Measurements from ENCODE around the gene SOSTDC1. TPM values are rescaled to one million over a fixed set of nuclear protein-coding genes. Genes with fewer than 3 reads are reported as not detected.
"Not testable (repeated sequence)": the region's sequence is repeated elsewhere in the genome, so short reads cannot be mapped to it uniquely, and the experiment has no call there.

The SOSTDC1 gene, protein sequence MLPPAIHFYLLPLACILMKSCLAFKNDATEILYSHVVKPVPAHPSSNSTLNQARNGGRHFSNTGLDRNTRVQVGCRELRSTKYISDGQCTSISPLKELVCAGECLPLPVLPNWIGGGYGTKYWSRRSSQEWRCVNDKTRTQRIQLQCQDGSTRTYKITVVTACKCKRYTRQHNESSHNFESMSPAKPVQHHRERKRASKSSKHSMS
- total RNA-seq = 11.4 TPM in 1 of 2 replicates, not detected in the other

DNA sequence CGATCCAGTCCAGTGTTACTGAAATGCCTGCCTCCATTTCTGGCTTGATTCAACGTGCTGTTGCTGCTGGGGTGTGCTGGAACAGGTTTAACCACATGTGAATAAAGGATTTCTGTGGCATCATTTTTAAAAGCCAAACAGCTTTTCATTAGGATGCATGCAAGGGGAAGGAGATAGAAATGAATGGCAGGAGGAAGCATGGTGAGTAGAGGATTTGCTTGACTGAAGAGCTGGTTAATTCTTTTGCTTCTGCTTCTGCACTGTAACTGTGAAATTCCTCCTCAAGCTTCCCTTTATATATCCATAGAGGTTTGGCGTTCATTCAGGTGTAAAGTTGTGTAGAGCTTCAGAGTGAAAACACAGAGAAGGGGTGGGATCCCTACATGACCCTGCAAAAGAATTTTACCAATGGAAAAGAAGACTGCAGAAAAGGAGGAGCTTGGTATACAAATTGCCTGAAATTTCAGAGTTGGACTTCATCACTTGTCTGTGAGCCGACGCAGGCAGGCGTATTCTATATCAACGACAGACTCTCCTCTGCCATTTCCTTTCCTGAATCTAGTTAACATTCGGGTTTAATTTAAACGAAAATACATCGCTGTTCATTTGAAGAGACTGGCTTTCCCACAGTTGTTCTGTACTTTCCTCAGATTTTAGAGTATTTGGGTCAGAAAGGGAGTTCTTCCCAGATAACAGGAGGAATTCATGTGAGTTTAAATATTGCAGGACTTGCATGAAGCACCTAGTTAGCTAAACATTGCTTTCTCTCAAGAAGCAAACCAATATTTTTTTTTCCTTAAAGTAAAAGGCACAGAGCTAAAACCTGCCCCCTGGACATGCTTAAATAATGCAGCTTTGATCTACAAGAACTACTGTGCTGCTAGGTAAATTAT lies at the start of gene SOSTDC1:
Gene SOSTDC1, minus strand, starts transcription at position 270 of the 893 bp plus-strand sequence. Its CDS starts 70 bp downstream, at position 200.
- DNase-seq (ENCODE audit: low read depth) = peak; percentile 79

DNA sequence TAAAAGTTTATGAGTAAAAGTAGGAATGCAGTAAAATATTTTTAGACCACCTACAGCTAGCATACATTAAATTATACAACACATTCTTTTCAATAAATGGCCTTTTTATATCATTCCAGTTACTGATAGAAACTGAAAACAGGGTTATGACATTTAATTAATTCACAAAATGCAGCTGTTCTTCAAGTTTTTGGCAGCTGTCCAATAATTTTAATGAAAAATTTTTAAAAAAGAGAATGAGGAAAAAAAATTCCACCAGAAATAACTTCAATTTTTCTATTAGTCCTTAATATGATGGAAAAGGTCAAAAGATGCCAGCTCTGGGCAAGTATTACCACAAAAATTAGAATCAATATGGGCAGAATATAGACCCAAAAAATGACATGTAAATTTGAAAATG lies 49.2 kb upstream of the SOSTDC1 start:
- DNase-seq (ENCODE audit: low read depth) = no peak

DNA sequence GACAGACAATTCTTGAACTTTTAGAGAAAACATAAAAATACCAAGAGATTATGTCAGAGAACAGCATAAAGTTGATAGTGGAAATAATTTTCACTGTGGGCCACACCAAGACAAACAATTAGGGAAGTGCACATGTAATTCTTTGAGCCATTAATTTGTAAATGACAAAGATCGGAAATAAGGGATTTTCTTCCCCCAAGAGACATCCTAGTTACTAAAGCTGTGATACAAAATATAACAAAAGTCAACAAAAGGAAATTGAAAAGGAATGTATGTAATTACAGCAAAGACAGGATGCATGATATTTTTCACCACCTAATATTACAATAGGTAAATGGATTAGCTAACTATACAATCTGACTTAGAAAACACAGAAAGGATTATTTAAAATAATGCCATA lies 48.7 kb upstream of the SOSTDC1 start:
- DNase-seq (ENCODE audit: low read depth) = no peak

DNA sequence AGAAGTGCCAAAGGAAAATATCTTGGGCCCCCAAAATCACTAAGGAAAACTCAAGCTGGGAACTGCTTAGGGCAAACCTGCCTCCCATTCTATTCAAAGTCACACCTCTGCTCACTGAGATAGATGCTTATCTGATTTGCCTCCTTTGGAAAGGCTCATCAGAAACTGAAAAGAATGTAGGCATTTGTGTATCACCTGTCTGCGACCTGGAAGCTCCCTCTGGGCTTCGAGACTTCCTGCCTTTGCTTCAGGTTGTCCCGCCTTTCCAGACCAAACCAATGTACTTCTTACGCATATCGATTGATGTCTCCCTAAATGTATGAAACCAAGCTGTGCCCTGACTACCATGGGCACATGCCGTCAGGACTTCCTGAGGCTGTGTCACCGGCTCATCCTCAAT lies 46.6 kb upstream of the SOSTDC1 start:
- no peak for DNase-seq (ENCODE audit: low read depth)

DNA sequence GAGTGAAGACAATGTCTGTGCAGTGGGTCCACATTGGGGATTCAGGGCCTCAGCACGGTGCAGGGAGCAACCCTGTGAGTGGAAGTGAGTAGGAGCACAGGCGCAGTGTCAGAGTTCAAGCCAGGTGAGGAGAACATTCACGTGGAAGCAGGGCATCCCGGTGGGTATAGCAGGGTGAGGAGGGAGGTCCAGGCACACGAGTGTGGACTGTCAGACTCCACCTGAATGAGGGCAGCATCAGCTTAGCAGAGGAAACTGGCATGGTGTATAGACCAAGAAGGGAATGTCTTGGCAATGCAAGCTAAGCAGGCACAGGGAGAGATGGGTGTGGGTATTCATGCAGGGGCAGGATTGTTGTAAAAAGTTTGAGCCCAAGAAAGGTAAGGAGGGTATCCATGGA lies 45.8 kb upstream of the SOSTDC1 start:
- DNase-seq (ENCODE audit: low read depth) = no peak

DNA sequence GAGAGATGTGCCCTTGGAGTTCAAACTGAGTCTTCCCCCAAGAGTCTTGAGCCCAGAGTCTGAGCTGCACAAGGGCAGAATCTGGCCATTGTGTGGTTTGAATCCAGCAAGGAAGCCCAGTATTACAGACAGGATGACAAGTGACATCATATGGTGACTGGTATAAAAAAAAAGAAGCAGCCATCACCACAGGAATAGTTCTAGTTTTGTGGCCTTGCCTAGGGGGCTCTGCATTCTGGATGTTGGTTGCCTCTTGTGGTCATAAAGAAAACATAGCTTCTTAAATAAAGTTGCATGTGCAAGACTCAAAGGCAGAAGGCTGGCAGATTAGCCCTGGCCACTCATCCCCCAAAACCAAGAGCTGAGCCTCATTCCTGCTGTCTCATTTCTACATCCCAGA lies 44.3 kb upstream of the SOSTDC1 start:
- no peak for DNase-seq (ENCODE audit: low read depth)

DNA sequence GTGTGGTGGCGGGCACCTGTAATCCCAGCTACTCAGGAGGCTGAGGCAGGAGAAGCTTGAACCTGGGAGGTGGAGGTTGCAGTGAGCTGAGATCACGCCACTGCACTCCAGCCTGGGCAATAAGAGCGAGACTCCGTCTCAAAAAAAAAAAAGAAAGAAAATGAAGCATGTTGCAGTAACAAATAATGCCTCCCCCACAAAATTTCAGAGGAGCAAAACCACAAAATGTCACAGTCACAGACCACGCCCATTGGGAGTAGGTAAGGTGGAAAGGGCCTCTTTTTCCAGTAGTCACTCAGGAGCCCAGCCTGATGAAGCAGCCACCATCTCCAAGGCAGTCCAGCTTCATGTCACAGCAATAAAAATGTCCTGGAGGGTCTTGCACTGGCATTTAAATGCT lies 40.9 kb upstream of the SOSTDC1 start:
- DNase-seq (ENCODE audit: low read depth) = not testable (repeated sequence)

DNA sequence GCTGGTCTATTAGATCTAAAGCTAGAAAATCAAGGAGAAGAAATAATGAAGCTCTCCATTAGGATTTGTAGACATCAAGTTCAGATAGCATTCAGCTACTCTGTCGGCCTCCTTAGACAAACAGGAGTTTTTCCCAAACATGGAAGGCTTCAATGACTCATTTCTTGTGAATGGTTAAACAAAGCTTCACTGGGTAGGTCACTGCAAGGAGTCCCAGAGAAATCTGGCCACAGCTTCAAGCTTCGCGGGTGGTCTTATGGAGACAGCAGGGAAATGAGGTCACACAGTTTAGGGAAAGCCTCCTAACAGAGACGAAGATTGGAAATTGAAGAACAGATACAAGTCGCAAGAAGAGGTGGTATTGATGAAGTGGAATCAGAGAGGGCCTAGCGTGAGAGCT lies 38.5 kb upstream of the SOSTDC1 start:
- peak; percentile 44 for DNase-seq (ENCODE audit: low read depth)

DNA sequence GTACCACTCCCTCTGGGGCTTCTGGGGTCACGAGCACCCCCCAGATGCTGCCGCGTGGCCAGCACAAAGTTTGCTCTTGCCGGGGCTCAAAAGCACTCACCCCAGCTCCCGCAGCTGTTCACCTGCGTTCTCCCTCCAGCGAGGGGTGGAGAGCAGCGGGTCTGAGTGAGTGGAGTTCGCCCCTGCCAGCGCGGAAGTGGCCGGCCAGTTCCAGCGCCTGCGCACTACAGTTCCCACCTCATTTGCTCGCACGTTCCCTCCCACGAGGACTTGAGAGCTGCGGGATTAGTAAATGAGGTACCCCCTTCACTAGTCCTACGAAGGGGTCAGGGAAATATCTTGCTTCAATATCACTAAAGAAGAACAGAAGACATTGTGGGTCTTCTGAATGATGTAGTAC lies 36.8 kb upstream of the SOSTDC1 start:
- DNase-seq (ENCODE audit: low read depth) = no peak

DNA sequence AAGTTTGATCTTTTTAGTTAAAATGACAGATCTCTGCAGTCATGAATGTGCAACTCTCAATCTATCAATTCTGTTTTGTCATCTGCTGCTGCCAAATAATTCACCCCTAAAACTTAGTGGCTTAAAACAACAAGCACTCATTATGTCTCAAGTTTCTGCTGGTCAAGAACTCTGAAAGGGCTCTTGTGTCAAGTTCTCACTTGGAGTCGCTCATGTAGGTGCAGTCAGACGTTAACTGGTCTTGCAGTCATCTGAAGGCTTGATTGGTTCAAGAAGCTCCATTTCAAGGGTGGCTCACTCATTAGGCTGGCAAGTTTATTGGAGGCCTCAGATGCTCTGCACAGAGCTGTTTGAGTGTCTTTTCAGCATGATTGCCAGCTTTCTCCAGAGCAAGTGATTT lies 32.6 kb upstream of the SOSTDC1 start:
- DNase-seq (ENCODE audit: low read depth) = no peak

DNA sequence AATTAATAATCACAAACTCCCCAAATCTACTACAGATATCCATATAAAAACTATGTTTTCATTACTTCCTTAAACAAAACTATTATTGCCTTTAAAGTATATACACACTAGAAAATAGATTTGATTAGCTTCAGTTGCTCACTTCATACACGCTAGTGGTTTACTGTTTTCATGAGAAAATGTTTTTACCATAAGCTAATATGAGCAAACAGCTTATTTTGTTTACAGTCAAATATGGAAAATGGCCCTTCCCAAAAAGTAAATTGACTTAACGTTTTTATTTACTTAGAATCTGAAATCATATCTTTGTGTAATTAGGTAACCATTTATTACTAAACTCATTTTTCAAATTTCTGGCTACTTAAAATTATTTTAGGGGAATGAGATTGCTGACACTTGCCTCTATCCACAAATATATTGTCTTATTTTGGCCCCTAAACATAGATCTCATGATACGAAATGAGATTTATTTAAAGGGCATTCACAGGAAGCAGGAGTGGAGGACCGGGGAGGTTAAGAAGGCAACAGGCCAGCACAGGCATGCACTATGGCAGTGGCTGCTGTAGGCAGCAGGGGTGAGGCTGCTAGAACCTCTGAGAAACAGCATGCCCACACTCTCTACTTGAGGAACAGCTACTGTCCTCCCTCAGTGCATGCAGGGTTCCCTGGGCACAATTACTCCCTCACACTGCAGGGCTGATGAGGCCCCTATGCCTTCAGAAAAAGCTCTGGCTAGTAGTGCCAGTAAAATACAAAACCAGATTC lies 29.6 kb upstream of the SOSTDC1 start:
- no peak for DNase-seq (ENCODE audit: low read depth)

DNA sequence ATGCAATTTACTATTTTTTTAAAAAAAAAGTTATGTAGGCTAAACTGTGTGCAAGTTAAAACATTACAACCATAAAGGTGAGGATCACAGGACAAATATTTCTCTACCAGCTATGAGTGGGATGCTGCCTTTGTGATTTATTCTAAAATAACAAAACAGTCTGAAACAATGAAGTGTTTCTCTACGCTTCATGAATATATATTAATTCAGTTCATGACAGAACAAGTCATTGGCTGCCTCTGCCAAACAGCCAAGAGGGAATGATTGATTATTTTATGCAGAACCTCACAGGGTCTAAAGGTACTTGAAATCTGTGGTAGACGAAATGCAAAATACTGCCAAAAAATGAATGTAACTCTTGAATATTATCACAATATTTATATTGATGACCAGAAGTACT lies 29.0 kb upstream of the SOSTDC1 start:
- DNase-seq (ENCODE audit: low read depth) = no peak

DNA sequence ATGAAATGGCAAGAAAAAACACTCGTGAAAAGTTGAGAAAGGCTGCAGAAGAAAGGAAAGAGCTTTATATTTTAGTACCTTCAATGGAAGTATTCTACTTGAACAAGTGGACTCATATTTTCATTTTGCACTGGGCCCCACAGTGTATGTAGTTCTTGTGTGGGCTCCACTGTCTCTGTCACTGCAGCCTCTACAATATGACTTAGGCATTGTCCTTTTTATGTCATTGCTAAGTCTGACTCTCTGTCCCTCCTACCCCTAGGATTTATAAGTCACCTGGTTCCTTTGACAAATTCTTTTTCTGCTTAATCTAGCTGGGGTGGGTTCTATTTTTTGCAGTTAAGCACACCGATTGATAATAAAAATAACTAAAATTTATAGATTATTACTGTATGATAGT lies 27.7 kb upstream of the SOSTDC1 start:
- no peak for DNase-seq (ENCODE audit: low read depth)

DNA sequence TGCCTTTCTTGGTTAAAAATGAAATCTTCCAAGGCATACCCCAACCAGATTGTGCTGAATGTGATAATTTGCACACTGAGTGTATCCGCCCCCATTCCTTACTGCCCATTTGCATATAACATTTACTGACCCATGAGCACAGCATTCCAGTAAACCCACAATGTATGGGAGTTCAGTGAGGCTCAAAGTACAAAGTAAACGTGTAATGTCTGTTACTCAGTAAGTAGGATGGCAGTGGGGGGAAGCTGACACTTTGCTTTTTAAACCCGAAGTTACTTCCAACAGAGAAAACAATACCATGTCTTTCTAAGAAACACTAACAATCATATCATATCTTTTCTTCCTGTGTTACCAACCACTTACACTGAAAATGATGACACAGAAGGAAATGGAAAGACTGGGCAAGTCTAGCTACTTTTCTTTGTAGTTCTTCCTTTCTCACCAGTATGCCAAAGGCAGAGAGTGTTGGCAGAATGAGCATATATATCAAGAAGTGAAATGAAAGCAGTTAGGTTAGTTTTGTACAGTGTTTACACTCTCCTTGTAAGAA lies 27.1 kb upstream of the SOSTDC1 start:
- DNase-seq (ENCODE audit: low read depth) = peak; percentile 73

DNA sequence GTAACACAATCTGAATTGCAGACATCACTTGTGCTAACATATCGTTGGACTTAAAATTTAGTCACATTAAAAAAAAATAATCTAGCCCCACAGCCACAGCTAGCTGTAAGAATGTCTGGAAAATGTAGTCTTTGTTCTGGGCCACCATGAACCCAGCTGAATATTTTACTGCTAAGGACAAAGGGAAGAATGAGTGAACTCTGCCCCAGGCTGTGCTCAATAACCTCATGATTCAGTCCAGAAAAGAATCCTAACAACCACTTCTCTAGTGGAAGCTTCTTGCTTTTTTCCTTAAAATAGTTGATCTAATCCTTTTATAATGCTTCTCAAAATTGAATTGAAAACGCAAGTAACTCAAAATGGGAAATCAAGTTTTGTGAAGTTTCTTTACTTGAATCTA lies 25.6 kb upstream of the SOSTDC1 start:
- peak; percentile 64 for DNase-seq (ENCODE audit: low read depth)

DNA sequence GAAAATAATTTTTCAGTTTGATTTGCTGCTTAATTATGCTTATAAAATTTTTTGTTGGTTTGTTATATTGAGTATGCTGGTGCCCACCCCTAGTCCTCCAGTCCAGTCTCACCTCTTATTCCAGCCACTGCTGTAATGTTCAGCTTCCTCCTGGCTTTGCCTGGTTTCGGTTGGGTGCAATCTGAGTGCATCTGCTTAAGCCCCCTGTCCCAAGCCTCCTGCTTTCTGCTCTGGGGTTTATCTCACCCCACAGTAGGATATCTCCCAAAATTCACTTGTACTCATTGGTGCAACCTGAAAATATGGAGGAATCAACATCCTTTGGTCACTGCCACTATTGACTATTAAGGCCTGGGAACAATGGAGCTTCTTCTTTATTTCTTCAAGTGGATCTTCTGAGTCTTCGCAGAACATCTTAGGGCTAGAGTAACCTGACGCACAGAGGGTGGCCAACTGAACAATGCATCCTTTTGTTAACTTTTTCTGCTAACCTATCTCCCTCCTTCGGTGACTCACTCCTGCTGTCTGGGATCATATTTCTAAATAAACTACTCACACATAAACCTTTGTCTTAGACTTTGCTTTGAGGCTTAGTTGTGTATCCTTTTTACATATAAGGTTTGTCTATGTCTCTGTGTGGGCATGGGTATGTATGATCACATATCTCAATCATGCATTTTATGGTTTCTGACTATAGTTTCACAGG lies 19.1 kb upstream of the SOSTDC1 start:
- peak; percentile 65 for DNase-seq (ENCODE audit: low read depth)

DNA sequence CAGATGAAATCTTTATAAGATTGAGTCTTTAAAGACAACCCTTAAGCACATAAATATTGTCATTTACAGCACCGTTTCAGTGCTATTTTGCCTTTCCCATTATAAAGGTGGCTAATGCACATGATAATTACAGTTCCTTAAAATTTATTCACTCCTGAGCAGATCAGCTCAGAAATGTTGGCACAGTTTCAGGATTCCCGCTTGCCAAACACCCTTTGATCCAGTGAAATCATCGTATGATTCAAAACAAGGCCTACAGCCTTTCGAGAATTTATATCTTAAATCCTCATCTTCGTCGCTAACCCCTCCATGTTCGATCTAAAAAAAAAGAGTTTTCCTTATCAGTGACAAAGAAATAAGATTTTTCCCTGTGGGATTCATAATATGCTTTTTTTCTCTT lies 14.1 kb upstream of the SOSTDC1 start:
- peak; percentile 37 for DNase-seq (ENCODE audit: low read depth)

DNA sequence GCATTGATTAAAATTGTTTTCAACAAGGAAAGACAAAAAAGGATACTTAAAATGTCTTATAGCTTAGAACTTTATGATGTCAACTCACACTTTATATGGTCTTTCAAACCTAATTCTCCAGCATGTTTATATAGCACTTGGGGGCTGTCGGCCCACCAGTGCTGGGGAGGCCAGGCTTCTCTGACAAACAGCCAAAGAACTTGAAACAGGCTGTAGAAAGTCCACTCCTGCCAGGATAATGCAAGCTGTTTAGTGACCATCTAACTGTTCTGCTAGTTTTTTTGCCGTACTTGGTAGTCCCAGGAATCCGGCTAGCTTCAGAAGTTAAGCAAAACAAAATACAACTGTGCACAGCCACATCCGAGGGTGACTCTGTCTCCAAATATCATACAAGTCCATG lies 13.6 kb upstream of the SOSTDC1 start:
- DNase-seq (ENCODE audit: low read depth) = no peak

DNA sequence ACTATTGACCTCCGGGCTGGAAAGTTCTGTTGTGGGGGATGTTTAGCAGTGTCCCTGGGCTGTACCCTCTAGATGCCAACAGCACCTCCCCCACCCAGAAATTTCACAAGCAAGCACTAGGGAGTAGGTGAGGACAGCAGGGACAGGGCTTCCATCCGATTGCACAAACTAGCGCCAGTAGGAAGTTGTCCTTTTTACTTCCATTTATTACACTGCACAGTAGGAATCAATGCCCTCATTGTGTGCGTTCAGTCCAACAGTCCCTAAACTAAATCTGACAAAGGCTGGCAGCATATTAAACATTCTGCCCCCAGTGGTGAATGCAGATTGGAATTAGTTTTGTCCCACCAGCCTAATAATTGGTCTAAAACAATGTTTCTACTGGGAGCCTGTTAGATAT lies 6.4 kb upstream of the SOSTDC1 start:
- no peak for DNase-seq (ENCODE audit: low read depth)

DNA sequence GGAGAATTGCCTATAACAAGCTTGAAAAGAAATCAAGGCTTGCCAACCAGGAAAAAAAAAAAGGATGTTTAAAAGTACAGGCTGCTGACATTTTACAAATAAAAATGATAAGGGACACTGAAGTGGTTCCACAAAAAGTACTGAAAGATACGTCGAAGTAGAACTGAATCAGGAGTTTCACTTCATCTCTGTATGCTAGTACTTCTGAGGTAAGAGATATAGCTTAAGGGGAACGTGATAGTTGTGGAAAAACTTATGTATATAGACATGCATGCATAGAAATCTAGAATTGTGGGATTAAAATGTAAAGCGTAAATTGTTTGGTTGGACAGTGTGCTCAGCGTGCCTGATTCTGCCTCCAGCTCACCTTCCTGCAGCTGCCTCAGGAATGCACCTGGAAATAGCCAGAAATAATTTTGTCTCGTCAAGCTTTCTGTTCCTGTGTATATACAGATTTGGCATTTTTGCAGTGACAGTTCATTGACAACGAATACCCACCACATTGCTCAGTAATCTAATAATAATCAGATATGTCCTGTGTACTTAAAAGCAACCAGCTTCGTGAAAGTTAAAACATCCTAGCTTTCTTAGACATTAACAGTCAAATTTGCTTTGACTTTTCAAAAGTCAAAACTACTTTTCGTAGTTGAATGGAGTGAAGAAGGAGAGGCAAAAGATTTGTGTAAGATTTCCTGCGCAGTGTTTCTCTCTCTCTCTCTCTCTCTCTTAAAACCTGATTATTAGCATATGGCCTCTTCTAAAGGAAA lies 1.4 kb downstream of the SOSTDC1 start:
- no peak for DNase-seq (ENCODE audit: low read depth)

DNA sequence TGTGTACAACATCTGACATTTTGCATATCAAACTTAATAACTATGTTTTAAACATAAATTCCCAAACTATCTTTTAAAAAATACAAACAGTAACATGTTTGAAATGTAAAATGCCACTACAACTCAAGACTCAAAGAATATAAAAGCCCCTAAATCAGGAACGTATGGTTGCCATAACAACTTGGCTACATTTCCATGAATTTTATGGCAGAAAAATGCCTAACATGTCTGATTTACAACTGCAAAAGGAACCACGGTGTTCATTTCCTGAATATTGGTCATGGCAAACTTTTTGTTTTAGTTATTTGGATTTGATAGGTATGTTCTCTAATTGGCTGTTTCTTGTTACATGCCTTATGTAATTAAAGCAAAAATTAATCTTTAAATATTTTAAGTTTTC lies 2.0 kb downstream of the SOSTDC1 start:
- no peak for DNase-seq (ENCODE audit: low read depth)

All from renal cortical epithelial cell (primary cell).